ENCODE results near the gene RAD18.

DNA sequence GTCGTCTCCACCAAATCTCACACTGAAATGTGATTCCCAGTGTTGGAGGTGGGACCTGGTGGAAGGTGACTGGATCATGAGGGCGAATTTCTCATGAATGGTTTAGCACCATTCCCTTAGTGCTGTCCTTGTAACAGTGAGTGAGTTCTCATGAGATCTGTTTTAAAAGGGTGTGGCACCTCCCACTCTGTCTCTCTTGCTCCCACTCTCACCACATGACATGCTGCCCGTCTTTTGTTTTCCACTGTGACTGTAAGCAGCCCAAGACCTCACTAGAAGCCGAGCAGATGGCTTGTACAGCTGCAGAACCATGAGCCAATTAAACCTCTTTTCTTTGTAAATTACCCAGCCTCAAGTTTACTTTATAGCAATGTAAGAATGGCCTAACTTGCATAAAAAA lies 21.2 kb downstream of the RAD18 start:
- TF ChIP-seq ZNF561 (CRISPR knock-in tag; conservative IDR thresholded peaks at IDR 0.05) (no peak), RCOR1 (IDR thresholded peaks at IDR 0.05; ENCODE audit: borderline replicate concordance in 1 of 2, low read depth in 2 of 2, low read length in 2 of 2) (no peak), HMG20A (CRISPR knock-in tag; conservative IDR thresholded peaks at IDR 0.05) (no peak), PML (IDR thresholded peaks at IDR 0.05; ENCODE audit: low read length) (no peak), FOXM1 (IDR thresholded peaks at IDR 0.05; ENCODE audit: low read depth) (no peak), FOXM1 (CRISPR knock-in tag; IDR thresholded peaks at IDR 0.05; ENCODE audit: low read depth) (no peak), IFI16 (CRISPR knock-in tag; IDR thresholded peaks at IDR 0.05) (no peak), STAT6 (CRISPR knock-in tag; IDR thresholded peaks at IDR 0.05) (no peak), ZFX (CRISPR knock-in tag; IDR thresholded peaks at IDR 0.05) (no peak), ZNF717 (CRISPR knock-in tag; IDR thresholded peaks at IDR 0.05) (no peak)
- TF ChIP-seq, protein P1, sequence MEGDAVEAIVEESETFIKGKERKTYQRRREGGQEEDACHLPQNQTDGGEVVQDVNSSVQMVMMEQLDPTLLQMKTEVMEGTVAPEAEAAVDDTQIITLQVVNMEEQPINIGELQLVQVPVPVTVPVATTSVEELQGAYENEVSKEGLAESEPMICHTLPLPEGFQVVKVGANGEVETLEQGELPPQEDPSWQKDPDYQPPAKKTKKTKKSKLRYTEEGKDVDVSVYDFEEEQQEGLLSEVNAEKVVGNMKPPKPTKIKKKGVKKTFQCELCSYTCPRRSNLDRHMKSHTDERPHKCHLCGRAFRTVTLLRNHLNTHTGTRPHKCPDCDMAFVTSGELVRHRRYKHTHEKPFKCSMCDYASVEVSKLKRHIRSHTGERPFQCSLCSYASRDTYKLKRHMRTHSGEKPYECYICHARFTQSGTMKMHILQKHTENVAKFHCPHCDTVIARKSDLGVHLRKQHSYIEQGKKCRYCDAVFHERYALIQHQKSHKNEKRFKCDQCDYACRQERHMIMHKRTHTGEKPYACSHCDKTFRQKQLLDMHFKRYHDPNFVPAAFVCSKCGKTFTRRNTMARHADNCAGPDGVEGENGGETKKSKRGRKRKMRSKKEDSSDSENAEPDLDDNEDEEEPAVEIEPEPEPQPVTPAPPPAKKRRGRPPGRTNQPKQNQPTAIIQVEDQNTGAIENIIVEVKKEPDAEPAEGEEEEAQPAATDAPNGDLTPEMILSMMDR (IDR thresholded peaks at IDR 0.05 in 2 of 3, conservative IDR thresholded peaks at IDR 0.05 in 1 of 3; ENCODE audit: insufficient read depth in 2 of 3, low read depth in 1 of 3, low read length in 3 of 3): no peak
